Activated naive CD8-positive, alpha-beta T cell treated with anti-CD3 and anti-CD28 coated beads, Interleukin-2, amount 50 U/mL, for 24 hours (primary cell): ENCODE data around the gene PLEKHG4B.

Source experiments
- ATAC-seq: fragments of 150-1000 bp; cut with Tn5 transposase; one replicate; pipeline ENCODE4 v1.10.0; 2021
- DNase-seq: peaks from one replicate; pipeline ENCODE4 v3.0.0; 2021
- H3K27ac Mint-ChIP-seq: one replicate; pipeline ENCODE4 v1.8.0; 2021; ENCODE audit warnings: mild to moderate bottlenecking, mixed read lengths
- H3K27me3 Mint-ChIP-seq: one replicate; pipeline ENCODE4 v1.8.0; 2021; ENCODE audit warnings: mixed read lengths
- H3K36me3 Mint-ChIP-seq: one replicate; pipeline ENCODE4 v1.8.0; 2021; ENCODE audit warnings: low read depth, mixed read lengths
- H3K4me1 Mint-ChIP-seq: one replicate; pipeline ENCODE4 v1.8.0; 2021; ENCODE audit warnings: mixed read lengths
- H3K4me3 Mint-ChIP-seq: one replicate; pipeline ENCODE4 v1.8.0; 2021; ENCODE audit warnings: mild to moderate bottlenecking, moderate library complexity, mixed read lengths
- H3K9me3 Mint-ChIP-seq: one replicate; pipeline ENCODE4 v1.8.0; 2021; ENCODE audit warnings: mixed read lengths

Gene PLEKHG4B

DNA sequence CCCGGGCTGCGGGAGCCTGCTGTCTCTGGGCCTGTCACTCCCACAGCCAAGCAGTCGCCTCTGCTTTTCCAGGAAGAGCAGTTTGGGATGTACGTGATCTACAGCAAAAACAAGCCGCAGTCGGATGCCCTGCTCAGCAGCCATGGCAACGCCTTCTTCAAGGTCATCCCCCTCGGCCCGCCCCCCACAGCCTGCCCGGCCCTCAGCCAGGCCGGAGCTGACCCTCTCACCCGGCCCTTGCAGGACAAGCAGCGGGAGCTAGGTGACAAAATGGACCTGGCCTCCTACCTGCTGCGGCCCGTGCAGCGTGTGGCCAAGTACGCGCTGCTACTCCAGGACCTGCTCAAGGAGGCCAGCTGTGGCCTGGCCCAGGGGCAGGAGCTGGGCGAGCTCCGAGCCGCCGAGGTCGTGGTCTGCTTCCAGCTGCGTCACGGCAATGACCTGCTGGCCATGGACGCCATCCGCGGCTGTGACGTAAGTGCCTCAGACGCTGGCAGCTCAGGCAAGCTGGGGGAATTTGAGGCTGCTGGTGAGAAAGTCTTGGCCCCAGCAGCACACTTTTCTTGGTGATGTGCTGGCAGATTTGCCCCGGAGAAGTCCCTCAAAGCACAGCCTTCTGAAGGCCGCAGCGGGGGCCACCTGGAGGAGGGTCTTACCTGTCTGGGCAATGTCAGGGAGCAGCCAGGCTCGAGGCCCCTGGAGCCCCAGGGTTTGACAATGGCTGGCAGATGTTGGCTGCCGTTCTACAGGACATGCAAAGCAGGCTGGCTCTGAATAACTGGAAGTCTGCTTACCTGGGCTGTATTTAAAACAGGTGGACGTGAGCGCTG lies 79.2 kb downstream of the PLEKHG4B start:
- DNase-seq, result no peak
- no peak for ATAC-seq
- Mint-ChIP-seq H3K27me3 (no peaks in the 10 kb centered on the region), H3K36me3 (no peaks in the 10 kb centered on the region), H3K4me3 (no peak overlapping the region), H3K27ac (no peak overlapping the region), H3K9me3 (no peaks in the 10 kb centered on the region), H3K4me1 (no peaks in the 10 kb centered on the region)

- no peaks in the 10 kb centered on the region for H3K9me3 Mint-ChIP-seq
- no peak overlapping the region for H3K4me3 Mint-ChIP-seq
- H3K27me3 Mint-ChIP-seq, result no peaks in the 10 kb centered on the region
- ATAC-seq (no peak), DNase-seq (no peak)
- H3K36me3 Mint-ChIP-seq, result no peaks in the 10 kb centered on the region
- no peak overlapping the region for H3K27ac Mint-ChIP-seq
- no peaks in the 10 kb centered on the region for H3K4me1 Mint-ChIP-seq
Observed at GRCh38 chr5:171801-172331, 79.9 kb downstream of the PLEKHG4B start.

DNA sequence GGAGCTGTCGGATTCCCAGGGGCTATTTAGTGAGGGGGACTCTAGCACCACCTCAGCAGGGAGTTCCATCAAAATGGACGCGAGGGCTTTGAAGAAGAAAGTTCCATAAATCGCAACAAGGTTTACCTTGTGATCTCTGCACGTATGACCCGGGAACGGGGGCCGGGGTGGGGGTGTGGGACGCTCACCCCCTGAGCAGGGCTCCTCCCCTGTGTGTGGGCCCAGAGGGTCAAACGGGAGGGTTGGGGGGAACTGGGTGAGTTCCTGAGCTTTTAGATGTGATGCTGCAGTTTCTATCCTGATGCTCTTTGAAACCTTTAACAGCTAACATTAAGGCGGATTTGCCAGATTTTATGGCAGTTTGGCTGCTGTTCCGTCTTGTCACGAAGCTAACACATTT lies 80.5 kb downstream of the PLEKHG4B start:
- Mint-ChIP-seq H3K27ac (no peak overlapping the region), H3K4me1 (no peaks in the 10 kb centered on the region), H3K27me3 (no peaks in the 10 kb centered on the region), H3K4me3 (no peak overlapping the region), H3K36me3 (no peaks in the 10 kb centered on the region), H3K9me3 (no peaks in the 10 kb centered on the region)
- ATAC-seq (no peak), DNase-seq (no peak)

GRCh38 chr5:172841-173251 lies 80.9 kb downstream of the PLEKHG4B start:
- H3K4me3 Mint-ChIP-seq, result no peak overlapping the region
- no peaks in the 10 kb centered on the region for H3K4me1 Mint-ChIP-seq
- no peaks in the 10 kb centered on the region for H3K36me3 Mint-ChIP-seq
- H3K27me3 Mint-ChIP-seq, result no peaks in the 10 kb centered on the region
- no peak for DNase-seq
- no peaks in the 10 kb centered on the region for H3K9me3 Mint-ChIP-seq
- H3K27ac Mint-ChIP-seq, result no peak overlapping the region
- ATAC-seq, result no peak

GRCh38 chr5:173392-174290 lies 81.7 kb downstream of the PLEKHG4B start:
- Mint-ChIP-seq H3K36me3 (no peaks in the 10 kb centered on the region), H3K9me3 (no peaks in the 10 kb centered on the region), H3K27me3 (peaks cover 2% of the 10 kb centered on the region), H3K4me1 (no peaks in the 10 kb centered on the region), H3K4me3 (no peak overlapping the region), H3K27ac (no peak overlapping the region)
- no peak for DNase-seq
- no peak for ATAC-seq

DNA sequence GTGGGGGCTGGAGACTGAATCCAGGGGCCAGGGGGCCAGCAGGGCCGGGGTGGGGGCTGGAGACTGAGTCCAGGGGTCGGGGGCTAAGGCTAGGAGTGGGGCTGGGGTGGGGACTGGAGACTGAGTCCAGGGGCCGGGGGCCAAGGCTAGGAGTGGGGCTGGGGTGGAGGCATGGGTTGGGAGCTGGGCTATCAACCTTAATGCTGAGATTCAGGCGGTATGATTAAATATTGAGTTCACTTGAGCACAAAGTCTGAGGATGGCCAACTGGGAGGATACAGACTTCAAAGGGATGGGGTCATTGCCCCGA lies 82.3 kb downstream of the PLEKHG4B start:
- no peak for ATAC-seq
- H3K4me1 Mint-ChIP-seq, result no peaks in the 10 kb centered on the region
- no peak for DNase-seq
- H3K27me3 Mint-ChIP-seq, result peaks cover 4% of the 10 kb centered on the region
- no peaks in the 10 kb centered on the region for H3K9me3 Mint-ChIP-seq
- H3K27ac Mint-ChIP-seq, result no peak overlapping the region
- no peak overlapping the region for H3K4me3 Mint-ChIP-seq
- H3K36me3 Mint-ChIP-seq, result no peaks in the 10 kb centered on the region

- Mint-ChIP-seq H3K27me3 (peaks cover 4% of the 10 kb centered on the region), H3K4me3 (no peak overlapping the region), H3K4me1 (no peaks in the 10 kb centered on the region), H3K9me3 (no peaks in the 10 kb centered on the region), H3K36me3 (no peaks in the 10 kb centered on the region), H3K27ac (no peak overlapping the region)
- no peak for ATAC-seq
- DNase-seq, result no peak
Observed at GRCh38 chr5:174876-175465, 83.0 kb downstream of the PLEKHG4B start.

DNA sequence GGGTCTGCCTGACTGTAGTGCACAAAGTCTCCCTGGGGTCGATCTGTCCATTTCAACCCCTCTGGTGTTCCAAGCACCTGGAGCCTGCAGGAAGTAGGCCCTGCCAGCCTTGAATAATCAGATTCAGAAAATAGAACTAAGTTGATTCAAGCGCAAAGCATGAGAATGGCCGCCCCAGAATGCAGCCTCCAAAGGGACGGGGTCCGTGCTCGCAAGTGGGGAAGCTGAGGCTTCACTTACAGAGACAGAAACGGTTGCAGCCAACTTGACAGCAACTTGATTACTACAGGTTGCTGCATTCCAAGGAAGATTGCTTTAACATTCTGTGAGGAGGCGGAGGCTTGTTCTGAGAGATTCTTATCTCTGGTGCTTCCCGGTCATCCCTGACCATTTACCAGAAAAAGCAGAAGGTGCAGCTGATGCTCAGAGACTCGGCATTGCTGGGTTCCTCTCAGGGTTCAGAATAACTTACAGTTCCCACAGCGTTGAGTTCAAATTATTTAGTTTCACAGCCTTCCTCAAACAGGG lies 84.4 kb downstream of the PLEKHG4B start:
- H3K36me3 Mint-ChIP-seq, result no peaks in the 10 kb centered on the region
- no peaks in the 10 kb centered on the region for H3K9me3 Mint-ChIP-seq
- H3K27ac Mint-ChIP-seq, result no peak overlapping the region
- DNase-seq, result no peak
- no peak for ATAC-seq
- H3K4me3 Mint-ChIP-seq, result no peak overlapping the region
- peaks cover 4% of the 10 kb centered on the region for H3K27me3 Mint-ChIP-seq
- H3K4me1 Mint-ChIP-seq, result no peaks in the 10 kb centered on the region

DNA sequence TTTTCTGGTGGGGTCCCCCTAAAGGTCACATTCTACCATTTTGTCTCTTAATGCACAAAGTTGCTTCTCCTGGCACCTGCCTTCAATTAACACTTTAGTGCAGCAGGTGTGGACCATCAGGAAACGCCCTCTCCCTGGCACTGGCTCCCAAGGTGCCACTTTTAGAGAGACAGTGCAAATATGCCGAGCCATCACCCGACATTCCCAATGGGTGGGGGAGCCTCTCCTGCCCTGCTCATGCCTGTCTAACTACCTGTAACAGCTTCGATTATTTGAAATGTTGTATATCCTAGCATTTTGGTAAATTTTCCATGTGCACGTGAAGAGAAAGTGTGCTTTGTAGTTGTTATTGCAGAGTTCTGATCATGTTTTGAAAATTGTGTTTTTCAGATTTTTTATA lies 86.1 kb downstream of the PLEKHG4B start:
- H3K27ac Mint-ChIP-seq, result no peak overlapping the region
- no peak for DNase-seq
- no peak overlapping the region for H3K4me3 Mint-ChIP-seq
- ATAC-seq, result no peak
- H3K4me1 Mint-ChIP-seq, result no peaks in the 10 kb centered on the region
- H3K36me3 Mint-ChIP-seq, result no peaks in the 10 kb centered on the region
- H3K27me3 Mint-ChIP-seq, result peaks cover 4% of the 10 kb centered on the region
- no peaks in the 10 kb centered on the region for H3K9me3 Mint-ChIP-seq

DNA sequence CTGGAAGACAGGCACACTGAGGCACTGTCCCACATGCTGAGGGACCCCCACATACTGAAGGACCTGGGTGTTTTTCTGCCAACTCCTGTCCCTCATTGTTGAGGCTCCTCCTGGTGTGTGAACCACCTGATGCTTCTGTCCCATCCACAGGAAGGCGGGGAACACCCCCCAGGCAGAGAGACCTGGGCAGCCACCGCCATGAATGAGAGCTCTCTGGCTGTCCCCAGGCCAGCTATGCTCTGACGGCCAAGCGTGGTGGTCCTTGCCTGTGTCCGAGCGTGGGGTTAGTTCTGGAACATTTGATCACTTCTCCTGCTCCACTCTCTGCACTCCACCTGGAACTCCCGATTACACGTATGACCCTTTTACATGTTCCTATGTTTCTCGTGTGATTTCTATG lies 87.4 kb downstream of the PLEKHG4B start:
- no peaks in the 10 kb centered on the region for H3K4me1 Mint-ChIP-seq
- no peaks in the 10 kb centered on the region for H3K36me3 Mint-ChIP-seq
- no peak for ATAC-seq
- no peak for DNase-seq
- no peaks in the 10 kb centered on the region for H3K9me3 Mint-ChIP-seq
- H3K27me3 Mint-ChIP-seq, result peaks cover 4% of the 10 kb centered on the region
- H3K27ac Mint-ChIP-seq, result no peak overlapping the region
- H3K4me3 Mint-ChIP-seq, result no peak overlapping the region

DNA sequence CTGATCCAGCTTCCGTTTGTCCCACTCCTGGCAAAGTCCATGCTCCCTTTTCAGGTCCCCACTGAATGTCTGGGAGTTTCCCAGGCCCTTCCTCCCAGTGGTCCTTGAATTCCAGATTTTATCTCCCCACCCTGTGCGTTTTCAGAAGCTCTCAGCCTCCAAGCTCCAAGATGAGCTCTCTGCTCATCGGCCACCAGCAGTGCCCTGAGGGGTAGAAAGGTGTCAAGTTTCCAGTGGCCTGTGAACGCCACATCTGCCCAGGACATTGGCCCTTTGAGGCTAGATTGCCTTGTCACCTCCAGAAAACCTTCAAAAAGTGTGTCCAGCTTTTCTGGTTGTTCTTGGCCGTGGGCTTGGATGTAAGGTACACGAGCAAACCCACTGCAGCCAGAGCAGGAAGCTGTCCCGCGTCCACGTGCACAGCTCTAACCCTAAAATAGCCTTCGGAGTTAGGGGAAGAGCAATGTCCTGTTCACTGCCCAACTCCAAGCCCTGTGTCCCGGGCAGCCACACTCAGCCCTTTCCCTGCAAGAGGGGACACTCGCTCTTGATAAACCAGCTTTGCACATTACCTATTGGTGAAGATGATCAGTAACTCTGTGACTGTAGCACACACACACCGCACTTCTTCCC lies 88.4 kb downstream of the PLEKHG4B start:
- no peaks in the 10 kb centered on the region for H3K9me3 Mint-ChIP-seq

DNA sequence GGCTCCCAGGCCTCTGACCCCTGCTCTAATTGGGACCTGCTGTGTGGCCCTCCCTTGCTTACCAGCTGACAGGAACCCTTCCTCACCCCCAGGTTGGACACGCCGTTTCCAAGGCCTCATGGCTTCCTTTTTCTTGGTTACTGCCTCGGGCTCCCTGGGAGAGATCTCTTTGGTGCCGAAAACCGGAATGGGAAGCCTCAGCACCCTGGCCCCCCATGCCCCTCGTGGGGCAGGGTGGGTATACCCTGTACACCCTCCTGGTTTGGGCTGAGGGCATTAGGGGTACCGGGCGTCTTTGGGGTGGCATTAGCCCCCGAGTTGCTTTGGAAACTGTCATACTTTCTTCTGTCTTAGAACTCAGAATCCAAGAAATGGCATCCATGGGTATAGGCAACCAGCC lies 89.2 kb downstream of the PLEKHG4B start:
- H3K4me1 Mint-ChIP-seq, result no peaks in the 10 kb centered on the region
- H3K9me3 Mint-ChIP-seq, result no peaks in the 10 kb centered on the region
- ATAC-seq, result no peak
- DNase-seq, result no peak
- peaks cover 4% of the 10 kb centered on the region for H3K27me3 Mint-ChIP-seq
- H3K4me3 Mint-ChIP-seq, result no peak overlapping the region
- H3K27ac Mint-ChIP-seq, result no peak overlapping the region
- no peaks in the 10 kb centered on the region for H3K36me3 Mint-ChIP-seq

More for the DNA sequence above, 88.4 kb downstream of the PLEKHG4B start:
- Mint-ChIP-seq H3K4me3 (no peak overlapping the region), H3K27me3 (peaks cover 4% of the 10 kb centered on the region), H3K36me3 (no peaks in the 10 kb centered on the region), H3K4me1 (no peaks in the 10 kb centered on the region), H3K27ac (no peak overlapping the region)
- ATAC-seq (no peak), DNase-seq (no peak)

- H3K9me3 Mint-ChIP-seq, result no peaks in the 10 kb centered on the region
- H3K27me3 Mint-ChIP-seq, result peaks cover 4% of the 10 kb centered on the region
- no peak for ATAC-seq
- H3K36me3 Mint-ChIP-seq, result no peaks in the 10 kb centered on the region
- no peak overlapping the region for H3K4me3 Mint-ChIP-seq
- no peaks in the 10 kb centered on the region for H3K4me1 Mint-ChIP-seq
- DNase-seq, result no peak
- no peak overlapping the region for H3K27ac Mint-ChIP-seq
Observed at GRCh38 chr5:181566-181965, 89.6 kb downstream of the PLEKHG4B start.

GRCh38 chr5:182126-182525 lies 90.2 kb downstream of the PLEKHG4B start:
- Mint-ChIP-seq H3K27me3 (peaks cover 4% of the 10 kb centered on the region), H3K4me3 (no peak overlapping the region), H3K27ac (no peak overlapping the region), H3K9me3 (no peaks in the 10 kb centered on the region), H3K4me1 (no peaks in the 10 kb centered on the region), H3K36me3 (no peaks in the 10 kb centered on the region)
- DNase-seq (no peak), ATAC-seq (no peak)
